Glutamatergic neuron (in vitro differentiated cells): ENCODE data around the gene SASH3. TPM values are rescaled to one million over a fixed set of nuclear protein-coding genes. Genes with fewer than 3 reads are reported as not detected.

ENCODE experiments used
- DNase-seq: peaks from one replicate; pipeline ENCODE4 v3.0.0; 2022
- H3K27ac Mint-ChIP-seq: one replicate; pipeline ENCODE4 v1.8.0; 2020; ENCODE audit warnings: mild to moderate bottlenecking, mixed read lengths, inconsistent platforms; ENCODE audit not compliant: unreplicated experiment
- H3K27me3 Mint-ChIP-seq: one replicate; pipeline ENCODE4 v1.8.0; 2020; ENCODE audit warnings: mild to moderate bottlenecking, moderate library complexity, mixed read lengths, inconsistent platforms; ENCODE audit not compliant: unreplicated experiment
- H3K36me3 Mint-ChIP-seq: one replicate; pipeline ENCODE4 v1.8.0; 2020; ENCODE audit warnings: mild to moderate bottlenecking, mixed read lengths, inconsistent platforms; ENCODE audit not compliant: unreplicated experiment
- H3K4me1 Mint-ChIP-seq: one replicate; pipeline ENCODE4 v1.8.0; 2020; ENCODE audit warnings: mild to moderate bottlenecking, low read depth, mixed read lengths, inconsistent platforms; ENCODE audit not compliant: unreplicated experiment
- H3K4me3 Mint-ChIP-seq: one replicate; pipeline ENCODE4 v1.8.0; 2020; ENCODE audit warnings: mild to moderate bottlenecking, mixed read lengths, inconsistent platforms; ENCODE audit not compliant: unreplicated experiment
- H3K9me3 Mint-ChIP-seq: one replicate; pipeline ENCODE4 v1.8.0; 2020; ENCODE audit warnings: mild to moderate bottlenecking, moderate library complexity, mixed read lengths, inconsistent platforms; ENCODE audit not compliant: unreplicated experiment
- CTCF ChIP-seq: fragments of 200-600 bp; sonication (generic); IDR thresholded peaks from one replicate; pipeline ENCODE4 v1.5.0; 2021; ENCODE audit not compliant: partially characterized antibody, unreplicated experiment
- total RNA-seq: library from RNA; stranded (reverse); fragmentation: NEBNext Ultra II Directional; extraction: Animal tissue kit (Norgen Biotek cat#: 25700); gene quantifications from one replicate; pipeline ENCODE4 v1.2.1, GENCODE V29; 2021; ENCODE audit not compliant: unreplicated experiment

Gene SASH3
- total RNA-seq, 1 donor from 2014 or later: not detected

- TF ChIP-seq CTCF: no peak
- Mint-ChIP-seq H3K27ac (no peak overlapping the region), H3K36me3 (no peaks in the 10 kb centered on the region), H3K27me3 (no peaks in the 10 kb centered on the region), H3K4me3 (no peak overlapping the region), H3K9me3 (no peaks in the 10 kb centered on the region), H3K4me1 (no peaks in the 10 kb centered on the region)
- DNase-seq: no peak
Observed at GRCh38 chrX:129797251-129797906, 17.6 kb downstream of the SASH3 start.

GRCh38 chrX:129798456-129798855, 18.7 kb downstream of the SASH3 start:
- TF ChIP-seq CTCF: no peak
- Mint-ChIP-seq H3K4me3 (no peak overlapping the region), H3K27ac (no peak overlapping the region), H3K4me1 (peaks cover 4% of the 10 kb centered on the region), H3K27me3 (no peaks in the 10 kb centered on the region), H3K9me3 (no peaks in the 10 kb centered on the region), H3K36me3 (no peaks in the 10 kb centered on the region)
- DNase-seq: no peak

- no peak for DNase-seq
- Mint-ChIP-seq H3K27ac (no peak overlapping the region), H3K4me3 (no peak overlapping the region), H3K9me3 (no peaks in the 10 kb centered on the region), H3K4me1 (peaks cover 8% of the 10 kb centered on the region), H3K36me3 (no peaks in the 10 kb centered on the region), H3K27me3 (no peaks in the 10 kb centered on the region)
- TF ChIP-seq CTCF: no peak
Observed at GRCh38 chrX:129798888-129799287, 19.1 kb downstream of the SASH3 start.

- no peaks in the 10 kb centered on the region for H3K9me3 Mint-ChIP-seq
- DNase-seq: no peak
- TF ChIP-seq CTCF: no peak
- no peak overlapping the region for H3K27ac Mint-ChIP-seq
- no peak overlapping the region for H3K4me3 Mint-ChIP-seq
- H3K4me1 Mint-ChIP-seq: peaks cover 9% of the 10 kb centered on the region
- H3K27me3 Mint-ChIP-seq: no peaks in the 10 kb centered on the region
- H3K36me3 Mint-ChIP-seq: no peaks in the 10 kb centered on the region
Observed at GRCh38 chrX:129800186-129800585, 20.4 kb downstream of the SASH3 start.

- Mint-ChIP-seq H3K27me3 (no peaks in the 10 kb centered on the region), H3K9me3 (no peaks in the 10 kb centered on the region), H3K4me3 (no peak overlapping the region), H3K27ac (no peak overlapping the region), H3K36me3 (no peaks in the 10 kb centered on the region), H3K4me1 (peaks cover 9% of the 10 kb centered on the region)
- DNase-seq: no peak
- no peak for TF ChIP-seq CTCF
Observed at GRCh38 chrX:129802863-129803262, 23.1 kb downstream of the SASH3 start.
